HG02759 (cell line): ENCODE results near the gene ADIPOR2.

Experiments
- ATAC-seq: cut with Tn5 transposase; IDR thresholded peaks from one replicate; pipeline ENCODE4 v1.9.1; 2021; ENCODE audit warnings: mild to moderate bottlenecking, moderate library complexity; ENCODE audit not compliant: unreplicated experiment

Gene ADIPOR2

GRCh38 chr12:1768615-1769014 is 77.7 kb downstream of the ADIPOR2 start:
- no peak for ATAC-seq

GRCh38 chr12:1769809-1770494 is 79.1 kb downstream of the ADIPOR2 start:
- no peak for ATAC-seq

GRCh38 chr12:1773937-1774655 is 83.2 kb downstream of the ADIPOR2 start:
- no peak for ATAC-seq

GRCh38 chr12:1776170-1776921 is 85.5 kb downstream of the ADIPOR2 start:
- no peak for ATAC-seq

GRCh38 chr12:1777798-1778197 is 86.9 kb downstream of the ADIPOR2 start:
- no peak for ATAC-seq

- ATAC-seq, result no peak
Observed at GRCh38 chr12:1778911-1779310, 88.0 kb downstream of the ADIPOR2 start.

GRCh38 chr12:1779783-1780182 is 88.9 kb downstream of the ADIPOR2 start:
- no peak for ATAC-seq

- no peak for ATAC-seq
Observed at GRCh38 chr12:1781772-1782171, 90.9 kb downstream of the ADIPOR2 start.

- ATAC-seq, result no peak
Observed at GRCh38 chr12:1782215-1782614, 91.3 kb downstream of the ADIPOR2 start.

GRCh38 chr12:1787714-1788113 is 96.8 kb downstream of the ADIPOR2 start:
- ATAC-seq, result no peak

GRCh38 chr12:1790444-1790843 is 99.6 kb downstream of the ADIPOR2 start:
- ATAC-seq, result no peak

- ATAC-seq, result no peak
Observed at GRCh38 chr12:1791104-1791841, 100.4 kb downstream of the ADIPOR2 start.

GRCh38 chr12:1792406-1792805 is 101.5 kb downstream of the ADIPOR2 start:
- ATAC-seq, result no peak

GRCh38 chr12:1793426-1794210 is 102.7 kb downstream of the ADIPOR2 start:
- no peak for ATAC-seq

- ATAC-seq, result no peak
Observed at GRCh38 chr12:1794440-1795090, 103.7 kb downstream of the ADIPOR2 start.

GRCh38 chr12:1795221-1795784 is 104.4 kb downstream of the ADIPOR2 start:
- no peak for ATAC-seq

GRCh38 chr12:1795785-1796514 is 105.1 kb downstream of the ADIPOR2 start:
- ATAC-seq, result peak; percentile 91

GRCh38 chr12:1796515-1797010 is 105.7 kb downstream of the ADIPOR2 start:
- ATAC-seq, result peak; percentile 23
